B cell (primary cell): ENCODE measurements around the gene COG5. TPM values are rescaled to one million over a fixed set of nuclear protein-coding genes. Genes with fewer than 3 reads are reported as not detected.

Experiments
- ATAC-seq: fragments of 200-7000 bp; cut with Tn5 transposase; one replicate; pipeline ENCODE4 v1.10.0; 2021; ENCODE audit warnings: low read depth, mild to moderate bottlenecking, moderate number of reproducible peaks, moderate library complexity
- CTCF ChIA-PET: fragments of 350-600 bp; sonication (Branson Sonifier 250); formaldehyde crosslinking; loops from one replicate; lab custom pipeline; 2021; ENCODE audit warnings: antibody characterized with exemption, inconsistent platforms; lab: Charles Lee
- POLR2A ChIA-PET: fragments of 350-600 bp; sonication (Branson Sonifier 250); formaldehyde crosslinking; loops from one replicate; lab custom pipeline; 2021; ENCODE audit warnings: antibody characterized with exemption; lab: Charles Lee
- DNase-seq: peaks from one replicate; pipeline ENCODE4 v3.0.0; 2013
- H2AFZ ChIP-seq: 2 replicates; pipeline ENCODE4 v1.6.1; 2012; ENCODE audit warnings: mild to moderate bottlenecking, low read depth, low read length; ENCODE audit not compliant: insufficient read depth, poor library complexity, severe bottlenecking
- H3K27ac ChIP-seq, 2 donors: 1 replicate in 1 of 2; 2 replicates in 1 of 2; pipeline ENCODE4 v1.5.1; 2012 to 2013; ENCODE audit warnings: low read length in 2 of 2, mild to moderate bottlenecking in 2 of 2, moderate library complexity in 1 of 2
- H3K27me3 ChIP-seq, 4 experiments: fragments of 200-600 bp in 1 of 4; sonication (generic) in 1 of 4; replicated peaks in 1 of 4; 1 replicate in 2 of 4; 2 replicates in 2 of 4; pipeline versions ENCODE4 v1.6.1 to v1.7.0; 2013 to 2016; ENCODE audit warnings: low read length in 3 of 4, mild to moderate bottlenecking in 2 of 4, mixed read lengths in 1 of 4, moderate library complexity in 1 of 4; ENCODE audit not compliant: insufficient read depth in 4 of 4, control insufficient read depth in 3 of 4; ENCODE audit errors: control extremely low read depth in 1 of 4
- H3K36me3 ChIP-seq, 2 experiments: replicated peaks in 1 of 2; 1 replicate in 1 of 2; 2 replicates in 1 of 2; pipeline versions ENCODE4 v1.6.1 to v1.7.1; 2013; ENCODE audit warnings: low read length in 1 of 2; ENCODE audit not compliant: insufficient read depth in 2 of 2, control insufficient read depth in 1 of 2; ENCODE audit errors: control extremely low read depth in 1 of 2, extremely low read depth in 1 of 2
- H3K4me1 ChIP-seq, 2 donors: fragments of 200-600 bp in 1 of 2; sonication (generic) in 1 of 2; 1 replicate in 1 of 2; 2 replicates in 1 of 2; pipeline versions ENCODE4 v1.5.1 to v1.6.1; 2013 to 2017; ENCODE audit warnings: low read length in 2 of 2; ENCODE audit not compliant: control insufficient read depth in 2 of 2, insufficient read depth in 2 of 2
- H3K4me2 ChIP-seq: replicated peaks from 2 replicates; pipeline ENCODE3; 2012; ENCODE audit warnings: mild to moderate bottlenecking, low read depth, low read length; ENCODE audit not compliant: poor library complexity, severe bottlenecking
- H3K4me3 ChIP-seq, 5 experiments: fragments of 200-600 bp in 1 of 5; sonication (generic) in 1 of 5; 1 replicate in 3 of 5; 2 replicates in 2 of 5; pipeline versions ENCODE4 v1.5.1 to v1.7.0; 2011 to 2016; ENCODE audit warnings: low read length in 4 of 5, mild to moderate bottlenecking in 4 of 5, low read depth in 2 of 5, control low read depth in 1 of 5, moderate library complexity in 1 of 5; ENCODE audit not compliant: insufficient read depth in 1 of 5; ENCODE audit errors: control extremely low read depth in 1 of 5, extremely low read depth in 1 of 5
- H3K79me2 ChIP-seq: fragments of 200-600 bp; sonication (generic); one replicate; pipeline ENCODE4 v1.6.0; 2016; ENCODE audit warnings: low read length; ENCODE audit not compliant: control insufficient read depth, insufficient read depth
- H3K9ac ChIP-seq: fragments of 200-600 bp; sonication (generic); 2 replicates; pipeline ENCODE4 v1.6.1; 2017; ENCODE audit warnings: mild to moderate bottlenecking, low read length, moderate library complexity
- H3K9me3 ChIP-seq, 3 donors: one replicate each; pipeline versions ENCODE4 v1.6.1 to v1.7.1; 2013; ENCODE audit warnings: low read length in 2 of 3; ENCODE audit not compliant: control insufficient read depth in 2 of 3, insufficient read depth in 1 of 3; ENCODE audit errors: control extremely low read depth in 1 of 3
- H4K20me1 ChIP-seq: 2 replicates; pipeline ENCODE4 v1.6.0; 2012; ENCODE audit warnings: mild to moderate bottlenecking, low read length; ENCODE audit not compliant: insufficient read depth, control insufficient read depth, poor library complexity, severe bottlenecking
- H3K27ac Mint-ChIP-seq: one replicate; pipeline ENCODE4 v1.8.0; 2021; ENCODE audit warnings: mixed read lengths
- H3K27me3 Mint-ChIP-seq: one replicate; pipeline ENCODE4 v1.8.0; 2021; ENCODE audit warnings: mixed read lengths
- H3K4me1 Mint-ChIP-seq: one replicate; pipeline ENCODE4 v1.8.0; 2021; ENCODE audit warnings: mixed read lengths
- H3K4me3 Mint-ChIP-seq: one replicate; pipeline ENCODE4 v1.8.0; 2021; ENCODE audit warnings: mixed read lengths
- H3K9me3 Mint-ChIP-seq: one replicate; pipeline ENCODE4 v1.8.0; 2022; ENCODE audit warnings: mixed read lengths; ENCODE audit not compliant: insufficient read depth
- EZH2 ChIP-seq: IDR thresholded peaks from 2 replicates; pipeline ENCODE4 v1.6.1; 2012; ENCODE audit warnings: borderline replicate concordance, low read depth, mild to moderate bottlenecking, moderate library complexity, low read length; ENCODE audit not compliant: insufficient read depth, poor library complexity, severe bottlenecking
- WGBS: methylation state at CpG from one replicate; pipeline ENCODE4 v1.1.5; 2013; ENCODE audit warnings: missing lambda C conversion rate; ENCODE audit not compliant: insufficient coverage; 5-methylcytosine and 5-hydroxymethylcytosine counted together
- intact Hi-C: fragments of 100-400 bp; cut with micrococcal nuclease; formaldehyde crosslinking; loops from one replicate; pipeline ENCODE4 v1.10.0; 2022
- polyA plus RNA-seq: library from polyadenylated mRNA; depleted of rRNA; stranded (reverse); fragments of >200 nt; gene quantifications from 2 replicates; pipeline ENCODE4 v1.2.3, GENCODE V29; 2012
- total RNA-seq, 2 donors: library from RNA; stranded (reverse); fragments of 120-200 nt in 1 of 2; gene quantifications; 1 replicate in 1 of 2; 2 replicates in 1 of 2; pipeline versions ENCODE4 v1.2.3 to v1.2.4, GENCODE V29; 2013 to 2022
- TF ChIP-seq, protein P1 (sequence below): fragments of 200-600 bp; IDR thresholded peaks from one replicate; pipeline ENCODE4 v1.8.0; 2022; ENCODE audit warnings: antibody characterized with exemption, mild to moderate bottlenecking

COG5 gene
- total and polyA plus RNA-seq, 2 donors (not counting 1 experiment from before 2014, with no cell fraction given): 7.0 to 73.0 TPM

DNA sequence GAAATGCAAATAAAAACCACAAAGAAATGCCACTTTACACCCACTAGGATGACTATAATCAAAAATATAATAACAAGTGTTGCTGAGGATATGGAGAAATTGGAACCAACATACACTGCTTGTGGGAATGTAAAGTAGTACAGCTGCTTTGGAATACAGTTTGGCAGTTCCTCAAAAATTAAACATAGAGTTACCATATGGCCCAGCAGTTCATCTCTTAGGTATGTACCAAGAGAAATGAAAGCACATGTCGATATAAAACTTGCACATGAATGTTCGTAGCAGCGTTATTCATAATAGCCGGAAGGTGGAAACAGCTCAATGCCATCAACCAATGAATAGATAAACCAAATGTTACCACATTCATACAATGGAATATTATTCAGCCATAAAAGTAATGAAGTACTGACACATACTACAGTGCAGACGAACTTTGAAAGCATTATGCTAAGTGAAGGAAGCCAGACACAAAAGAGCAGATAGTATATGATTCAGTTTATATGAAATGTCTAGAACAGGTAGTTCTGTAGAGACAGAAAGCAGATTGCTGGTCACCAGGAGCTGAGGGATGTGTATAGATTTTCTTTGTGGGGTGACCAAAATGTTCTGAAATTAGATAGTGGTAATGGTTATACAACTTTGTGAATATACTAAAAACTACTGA, 28.8 kb upstream of the COG5 start:
- ChIA-PET POLR2A (interaction anchor here (0.7 kb wide), 1 partner anchor 8 kb away, joined by 3 read pairs; no protein-coding TSS in a partner anchor), CTCF (interaction anchor here (0.6 to 2.4 kb wide), 3 partner anchors 69 to 1934 kb away, joined by 4 to 7 read pairs (median 4); partner anchors contain the start of gene SLC26A4)
- TF ChIP-seq EZH2: no peak
- TF ChIP-seq, protein P1, sequence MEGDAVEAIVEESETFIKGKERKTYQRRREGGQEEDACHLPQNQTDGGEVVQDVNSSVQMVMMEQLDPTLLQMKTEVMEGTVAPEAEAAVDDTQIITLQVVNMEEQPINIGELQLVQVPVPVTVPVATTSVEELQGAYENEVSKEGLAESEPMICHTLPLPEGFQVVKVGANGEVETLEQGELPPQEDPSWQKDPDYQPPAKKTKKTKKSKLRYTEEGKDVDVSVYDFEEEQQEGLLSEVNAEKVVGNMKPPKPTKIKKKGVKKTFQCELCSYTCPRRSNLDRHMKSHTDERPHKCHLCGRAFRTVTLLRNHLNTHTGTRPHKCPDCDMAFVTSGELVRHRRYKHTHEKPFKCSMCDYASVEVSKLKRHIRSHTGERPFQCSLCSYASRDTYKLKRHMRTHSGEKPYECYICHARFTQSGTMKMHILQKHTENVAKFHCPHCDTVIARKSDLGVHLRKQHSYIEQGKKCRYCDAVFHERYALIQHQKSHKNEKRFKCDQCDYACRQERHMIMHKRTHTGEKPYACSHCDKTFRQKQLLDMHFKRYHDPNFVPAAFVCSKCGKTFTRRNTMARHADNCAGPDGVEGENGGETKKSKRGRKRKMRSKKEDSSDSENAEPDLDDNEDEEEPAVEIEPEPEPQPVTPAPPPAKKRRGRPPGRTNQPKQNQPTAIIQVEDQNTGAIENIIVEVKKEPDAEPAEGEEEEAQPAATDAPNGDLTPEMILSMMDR: no peak
- intact Hi-C loops: no loop called here
- DNase-seq: no peak
- no peak overlapping the region for H3K27ac ChIP-seq
- no peak overlapping the region for H3K4me3 ChIP-seq
- Mint-ChIP-seq H3K27ac (no peak overlapping the region), H3K27me3 (no peaks in the 10 kb centered on the region), H3K4me3 (no peak overlapping the region), H3K9me3 (no peaks in the 10 kb centered on the region), H3K4me1 (no peaks in the 10 kb centered on the region)
- H3K36me3 ChIP-seq: peaks cover 7 to 12% of the 10 kb centered on the region in 2 experiments
- no peak for ATAC-seq
- H4K20me1 ChIP-seq: no peaks in the 10 kb centered on the region
- 100% methylated on average over 3 of the region's 5 CpGs for WGBS
- no peaks in the 10 kb centered on the region for H3K27me3 ChIP-seq
- H3K9me3 ChIP-seq: no peaks in the 10 kb centered on the region
- no peak overlapping the region for H3K4me2 ChIP-seq
- H3K4me1 ChIP-seq: no peaks in the 10 kb centered on the region
- no peaks in the 10 kb centered on the region for H3K79me2 ChIP-seq
- H3K9ac ChIP-seq: no peak overlapping the region
- no peak overlapping the region for H2AFZ ChIP-seq

DNA sequence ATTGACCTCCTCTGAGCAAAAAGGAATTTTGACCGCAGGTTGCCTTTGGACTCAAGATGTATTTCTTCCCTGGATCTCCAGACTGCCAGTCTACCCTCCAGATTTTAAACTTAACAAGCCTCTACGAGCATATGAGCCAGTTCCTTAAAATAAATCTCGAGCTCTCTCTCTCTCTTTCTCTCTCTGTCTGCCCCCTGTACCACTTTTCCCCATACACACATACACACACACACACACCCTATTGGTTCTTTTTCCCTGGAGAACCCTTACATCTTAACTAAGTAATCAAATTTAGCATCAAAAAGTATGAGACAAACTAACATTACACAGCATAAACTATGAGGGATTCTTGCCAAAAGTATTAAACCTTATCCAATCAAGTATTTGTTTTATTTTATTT, 27.7 kb upstream of the COG5 start:
- Mint-ChIP-seq H3K4me3 (no peak overlapping the region), H3K9me3 (no peaks in the 10 kb centered on the region), H3K27ac (no peak overlapping the region), H3K4me1 (no peaks in the 10 kb centered on the region), H3K27me3 (no peaks in the 10 kb centered on the region)
- DNase-seq (no peak), ATAC-seq (no peak)
- no peaks in the 10 kb centered on the region for H3K27me3 ChIP-seq
- intact Hi-C loops: no loop called here
- H2AFZ ChIP-seq: no peak overlapping the region
- H3K4me3 ChIP-seq: no peak overlapping the region
- no peak overlapping the region for H3K27ac ChIP-seq
- no peaks in the 10 kb centered on the region for H3K4me1 ChIP-seq
- WGBS: 100% methylated on average over 3 of the region's 3 CpGs
- CTCF ChIA-PET: no interaction called here
- H3K9me3 ChIP-seq: no peaks in the 10 kb centered on the region
- peaks cover 7 to 11% of the 10 kb centered on the region in 2 experiments for H3K36me3 ChIP-seq
- POLR2A ChIA-PET: no interaction called here
- no peaks in the 10 kb centered on the region for H3K79me2 ChIP-seq
- TF ChIP-seq EZH2: no peak
- TF ChIP-seq, protein P1: no peak
- no peak overlapping the region for H3K4me2 ChIP-seq
- H4K20me1 ChIP-seq: no peaks in the 10 kb centered on the region
- H3K9ac ChIP-seq: no peak overlapping the region
